Measurements from ENCODE around the gene DIPK1A. TPM values are rescaled to one million over a fixed set of nuclear protein-coding genes. Genes with fewer than 3 reads are reported as not detected.

DIPK1A gene
- total RNA-seq, 1 experiment from 2014 or later, result 3.8 TPM

GRCh38 chr1:92844439-92844838 lies 116.8 kb downstream of the DIPK1A start:
- Histone ChIP-seq H3K9me3 (ENCODE audit: control insufficient read depth, low read depth, low read length) (no peaks in the 10 kb centered on the region), H2AK5ac (ENCODE audit: insufficient read length, low read length) (no peak overlapping the region), H3K9ac (ENCODE audit: extremely low read depth, insufficient read length, low read length) (no peak overlapping the region), H3K14ac (ENCODE audit: insufficient read depth, low read length) (no peak overlapping the region), H2BK5ac (ENCODE audit: insufficient read length, low read length) (no peak overlapping the region), H3T11ph (ENCODE audit: low read length) (no peak overlapping the region), H3K23me2 (ENCODE audit: insufficient read length, low read depth, low read length, poor library complexity, severe bottlenecking) (no peaks in the 10 kb centered on the region), H3K27me3 (ENCODE audit: insufficient read depth, low read length) (no peaks in the 10 kb centered on the region), H3K79me1 (ENCODE audit: insufficient read depth, low read depth, low read length, poor library complexity, severe bottlenecking) (no peaks in the 10 kb centered on the region), H3K18ac (ENCODE audit: insufficient read length, low read depth, low read length) (no peak overlapping the region), H3K4me1 (ENCODE audit: insufficient read depth, low read length) (no peaks in the 10 kb centered on the region), H4K8ac (replicated peaks; ENCODE audit: insufficient read length, low read depth, low read length) (no peak overlapping the region), H3K23ac (ENCODE audit: insufficient read length, low read depth, low read length) (no peak overlapping the region), H2BK120ac (ENCODE audit: low read depth, low read length, poor library complexity, severe bottlenecking) (no peak overlapping the region), H3K4ac (ENCODE audit: low read depth, low read length) (no peak overlapping the region), H3K56ac (ENCODE audit: insufficient read length, low read depth, low read length) (no peak overlapping the region), H2AFZ (ENCODE audit: low read length) (no peak overlapping the region), H2BK20ac (ENCODE audit: low read depth, low read length, poor library complexity, severe bottlenecking) (no peak overlapping the region), H2BK15ac (ENCODE audit: low read depth, low read length) (no peak overlapping the region), H3K79me2 (ENCODE audit: insufficient read depth, low read length) (no peaks in the 10 kb centered on the region; the same call in 1 of the 2 replicates), H3K27ac (ENCODE audit: insufficient read length, low read depth, low read length) (no peak overlapping the region), H4K5ac (ENCODE audit: insufficient read length, low read depth, low read length) (no peak overlapping the region), H3K4me2 (ENCODE audit: insufficient read depth, insufficient read length, low read length) (no peak overlapping the region), H4K91ac (ENCODE audit: insufficient read length, low read depth, low read length) (no peak overlapping the region), H4K20me1 (ENCODE audit: control insufficient read depth, insufficient read depth, insufficient read length) (no peaks in the 10 kb centered on the region), H2BK12ac (ENCODE audit: insufficient read length, low read depth, low read length) (no peak overlapping the region)
- H3K27me3 Mint-ChIP-seq (ENCODE audit: low read depth), result no peaks in the 10 kb centered on the region
- H3K4me3 Mint-ChIP-seq, result no peak overlapping the region
- no peaks in the 10 kb centered on the region for H3K4me1 Mint-ChIP-seq
- no peak for DNase-seq
- no peaks in the 10 kb centered on the region for H3K9me3 Mint-ChIP-seq
- peaks cover 33 to 50% (median 45%) of the 10 kb centered on the region in 3 experiments for H3K36me3 Mint-ChIP-seq (ENCODE audit: insufficient read depth in 1 of 3, low read depth in 3 of 3)
- no peak for TF ChIP-seq CTCF (conservative IDR thresholded peaks at IDR 0.05)
- WGBS (ENCODE audit: extremely low coverage, insufficient read length, low lambda C conversion rate), result no CpG with 5 or more reads among the region's 3 CpGs
- H3K27ac Mint-ChIP-seq, result no peak overlapping the region

All from H9 (cell line).